Hepatocyte (in vitro differentiated cells): ENCODE results near the gene DHRS12. TPM values are rescaled to one million over a fixed set of nuclear protein-coding genes. Genes with fewer than 3 reads are reported as not detected.

Experiments
- DNase-seq: peaks from one replicate; pipeline ENCODE4 v3.0.0-alpha.2; 2016; ENCODE audit warnings: low spot score
- H2AFZ ChIP-seq: fragments of 200-600 bp; sonication (generic); 2 replicates; pipeline ENCODE4 v1.6.0; 2016; ENCODE audit warnings: antibody characterized with exemption, mild to moderate bottlenecking
- H3K27ac ChIP-seq: fragments of 200-600 bp; sonication (generic); 2 replicates; pipeline ENCODE4 v1.5.1; 2016; ENCODE audit warnings: mild to moderate bottlenecking
- H3K27me3 ChIP-seq: fragments of 200-600 bp; sonication (generic); 2 replicates; pipeline ENCODE4 v1.6.1; 2016
- H3K36me3 ChIP-seq: fragments of 200-600 bp; sonication (generic); replicated peaks from 2 replicates; pipeline ENCODE4 v1.5.1; 2016; ENCODE audit warnings: low read depth; ENCODE audit not compliant: insufficient read depth
- H3K4me1 ChIP-seq: fragments of 200-600 bp; sonication (generic); 2 replicates; pipeline ENCODE4 v1.5.1; 2016; ENCODE audit warnings: mild to moderate bottlenecking, moderate library complexity; ENCODE audit not compliant: insufficient read depth
- H3K4me2 ChIP-seq: fragments of 200-600 bp; sonication (generic); 2 replicates; pipeline ENCODE4 v1.6.0; 2016
- H3K4me3 ChIP-seq: fragments of 200-600 bp; sonication (generic); 2 replicates; pipeline ENCODE4 v1.5.1; 2016; ENCODE audit warnings: mild to moderate bottlenecking
- H3K79me2 ChIP-seq: fragments of 200-600 bp; sonication (generic); 2 replicates; pipeline ENCODE4 v1.6.0; 2017; ENCODE audit warnings: mild to moderate bottlenecking
- H3K9me2 ChIP-seq: fragments of 200-600 bp; sonication (generic); replicated peaks from 2 replicates; pipeline ENCODE4 v1.6.0; 2017; ENCODE audit warnings: mild to moderate bottlenecking; ENCODE audit not compliant: insufficient read depth
- H3K9me3 ChIP-seq: fragments of 200-600 bp; sonication (generic); 2 replicates; pipeline ENCODE4 v1.5.1; 2016; ENCODE audit warnings: low read depth, mild to moderate bottlenecking
- H4K20me1 ChIP-seq: fragments of 200-600 bp; sonication (generic); 2 replicates; pipeline ENCODE4 v1.6.0; 2016; ENCODE audit warnings: mild to moderate bottlenecking; ENCODE audit not compliant: insufficient read depth, poor library complexity, severe bottlenecking
- EZH2 ChIP-seq: fragments of 200-600 bp; sonication (generic); IDR thresholded peaks from 2 replicates; pipeline ENCODE4 v1.6.1; 2016; ENCODE audit warnings: antibody characterized with exemption, mild to moderate bottlenecking, borderline replicate concordance
- EZH2phosphoT487 ChIP-seq: fragments of 200-600 bp; sonication (generic); IDR thresholded peaks from one replicate; pipeline ENCODE4 v1.6.1; 2018; ENCODE audit warnings: antibody characterized with exemption, mild to moderate bottlenecking, low read depth, moderate library complexity; ENCODE audit not compliant: unreplicated experiment, severe bottlenecking
- WGBS: methylation state at CpG from one replicate; pipeline ENCODE4 v1.1.6; 2016; ENCODE audit warnings: low lambda C conversion rate; ENCODE audit errors: missing lambda C conversion rate; 5-methylcytosine and 5-hydroxymethylcytosine counted together
- polyA plus RNA-seq: library from polyadenylated mRNA; unstranded; fragments of >200 nt; fragmentation: Nextera tagmentation; extraction: Ambion mirVana; gene quantifications from 2 replicates; pipeline ENCODE4 v1.2.1, GENCODE V29; 2016
- total RNA-seq: library from RNA; depleted of rRNA; stranded (reverse); fragments of >200 nt; gene quantifications from 2 replicates; pipeline ENCODE4 v1.2.3, GENCODE V29; 2014
- TF ChIP-seq, protein P1 (sequence below): fragments of 200-600 bp; sonication (generic); IDR thresholded peaks from 2 replicates; pipeline ENCODE4 v1.5.1; 2016; ENCODE audit warnings: antibody characterized with exemption, mild to moderate bottlenecking; ENCODE audit not compliant: poor library complexity

DHRS12 gene
- total and polyA plus RNA-seq, 2 experiments from 2014 or later = 4.6 to 13.5 TPM

DNA sequence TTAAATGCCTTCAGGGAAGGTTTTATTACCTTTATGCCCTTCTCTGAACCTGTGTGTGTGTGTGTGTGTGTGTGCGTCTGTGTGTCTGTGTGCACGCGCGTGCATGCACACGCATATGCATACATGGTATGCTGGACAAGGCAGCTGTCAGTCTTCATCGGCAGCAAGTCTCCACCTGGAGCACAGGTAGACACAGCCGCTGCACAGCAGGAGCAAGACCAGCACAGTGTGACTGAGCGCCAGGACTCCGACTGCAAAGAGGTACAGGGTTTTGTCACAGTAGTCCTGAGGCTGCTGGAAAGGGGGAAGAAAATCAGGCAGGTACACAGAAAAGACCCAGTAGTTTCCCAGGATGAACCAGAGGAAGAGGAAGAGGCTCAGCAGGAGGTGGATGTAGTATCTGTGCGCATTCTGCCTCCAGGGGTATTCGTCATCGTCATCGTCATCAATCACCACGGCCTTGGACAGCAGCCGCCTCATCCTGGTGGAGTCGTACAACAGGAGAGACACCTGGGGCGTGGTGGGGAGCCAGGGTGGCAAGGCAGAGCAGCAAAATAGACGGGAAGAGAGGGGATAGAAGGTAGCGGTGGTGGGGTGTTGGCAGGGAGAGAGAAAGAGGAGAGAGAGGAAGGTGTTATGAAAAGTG lies 12.8 kb upstream of the DHRS12 start:
- Histone ChIP-seq H3K79me2 (no peaks in the 10 kb centered on the region), H3K36me3 (no peaks in the 10 kb centered on the region)
- 79% methylated on average over 19 of the region's 19 CpGs for WGBS

DNA sequence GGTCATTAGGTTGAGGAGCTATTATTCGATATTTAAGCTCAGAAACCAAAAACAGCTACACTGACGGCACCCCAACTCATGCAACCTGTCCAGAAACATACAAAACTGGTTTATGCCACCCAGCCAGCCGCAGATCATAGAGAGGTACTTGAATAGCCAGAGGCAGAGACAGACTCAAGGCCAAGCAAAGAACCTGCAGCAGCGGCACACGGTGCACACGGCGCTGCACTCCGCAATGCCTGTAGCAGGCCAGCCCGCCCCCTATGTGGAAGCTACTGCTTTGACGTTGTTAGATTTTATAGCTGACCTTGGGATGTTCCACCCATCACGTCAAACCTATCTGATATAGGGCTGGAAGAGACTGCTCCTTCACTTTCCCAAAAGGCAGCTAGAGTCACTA lies 11.9 kb upstream of the DHRS12 start:
- H3K27ac ChIP-seq = no peak overlapping the region
- 61% methylated on average over 11 of the region's 11 CpGs for WGBS
- no peaks in the 10 kb centered on the region for H3K27me3 ChIP-seq
- DNase-seq = no peak
- H4K20me1 ChIP-seq = no peaks in the 10 kb centered on the region
- no peaks in the 10 kb centered on the region for H3K79me2 ChIP-seq
- H2AFZ ChIP-seq = no peak overlapping the region
- H3K4me3 ChIP-seq = no peak overlapping the region
- H3K9me2 ChIP-seq = no peaks in the 10 kb centered on the region
- TF ChIP-seq, protein P1, sequence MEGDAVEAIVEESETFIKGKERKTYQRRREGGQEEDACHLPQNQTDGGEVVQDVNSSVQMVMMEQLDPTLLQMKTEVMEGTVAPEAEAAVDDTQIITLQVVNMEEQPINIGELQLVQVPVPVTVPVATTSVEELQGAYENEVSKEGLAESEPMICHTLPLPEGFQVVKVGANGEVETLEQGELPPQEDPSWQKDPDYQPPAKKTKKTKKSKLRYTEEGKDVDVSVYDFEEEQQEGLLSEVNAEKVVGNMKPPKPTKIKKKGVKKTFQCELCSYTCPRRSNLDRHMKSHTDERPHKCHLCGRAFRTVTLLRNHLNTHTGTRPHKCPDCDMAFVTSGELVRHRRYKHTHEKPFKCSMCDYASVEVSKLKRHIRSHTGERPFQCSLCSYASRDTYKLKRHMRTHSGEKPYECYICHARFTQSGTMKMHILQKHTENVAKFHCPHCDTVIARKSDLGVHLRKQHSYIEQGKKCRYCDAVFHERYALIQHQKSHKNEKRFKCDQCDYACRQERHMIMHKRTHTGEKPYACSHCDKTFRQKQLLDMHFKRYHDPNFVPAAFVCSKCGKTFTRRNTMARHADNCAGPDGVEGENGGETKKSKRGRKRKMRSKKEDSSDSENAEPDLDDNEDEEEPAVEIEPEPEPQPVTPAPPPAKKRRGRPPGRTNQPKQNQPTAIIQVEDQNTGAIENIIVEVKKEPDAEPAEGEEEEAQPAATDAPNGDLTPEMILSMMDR = no peak
- TF ChIP-seq EZH2phosphoT487 (no peak), EZH2 (no peak)
- H3K4me1 ChIP-seq = no peaks in the 10 kb centered on the region
- no peaks in the 10 kb centered on the region for H3K36me3 ChIP-seq
- peak overlapping the region; percentile 67 for H3K4me2 ChIP-seq
- H3K9me3 ChIP-seq = no peaks in the 10 kb centered on the region

More for the DNA sequence above, 12.8 kb upstream of the DHRS12 start:
- TF ChIP-seq, protein P1 = no peak
- TF ChIP-seq EZH2 (no peak), EZH2phosphoT487 (no peak)
- Histone ChIP-seq H3K4me1 (no peaks in the 10 kb centered on the region), H3K27ac (no peak overlapping the region), H3K4me3 (no peak overlapping the region), H3K4me2 (no peak overlapping the region), H3K9me3 (no peaks in the 10 kb centered on the region), H3K27me3 (no peaks in the 10 kb centered on the region), H3K9me2 (no peaks in the 10 kb centered on the region), H2AFZ (no peak overlapping the region), H4K20me1 (no peaks in the 10 kb centered on the region)
- no peak for DNase-seq

DNA sequence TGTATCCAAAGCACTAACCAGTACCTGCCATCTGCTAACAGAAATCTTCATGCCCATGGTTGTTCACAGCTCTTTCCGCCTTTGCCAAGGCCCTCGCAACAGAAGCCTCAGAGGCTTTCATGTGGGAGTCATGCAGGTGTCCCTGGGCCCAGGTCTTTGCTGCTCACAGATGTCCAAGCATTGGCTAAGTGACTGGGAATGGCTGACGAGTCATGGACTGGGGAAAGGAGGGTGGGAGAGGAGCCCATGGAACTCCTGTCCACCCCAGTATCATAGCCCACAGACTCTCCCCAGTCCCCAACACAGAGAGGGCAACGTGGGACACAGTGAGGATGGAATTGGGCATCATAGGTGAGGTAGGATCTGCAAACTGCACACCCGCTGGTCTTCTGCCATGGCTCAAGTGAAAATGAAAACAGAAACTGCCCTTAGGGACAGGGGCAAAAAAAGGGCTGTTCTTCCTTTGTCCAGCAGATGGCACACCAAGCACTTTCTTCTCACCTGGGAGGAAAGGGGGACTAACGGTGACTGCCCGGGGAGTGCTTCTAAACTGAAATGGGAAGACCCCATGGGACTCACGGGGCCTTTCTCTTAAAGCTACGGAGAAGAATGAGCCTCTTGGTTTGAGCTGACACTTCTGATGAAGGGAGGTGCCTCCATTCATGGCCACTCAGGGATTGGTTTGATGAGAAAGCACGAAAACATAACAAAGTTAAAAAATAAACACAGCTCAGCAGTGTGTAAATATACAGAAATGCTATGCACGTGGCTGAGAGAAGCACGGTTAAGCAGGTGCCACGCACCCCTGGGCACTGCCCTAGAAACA lies 11.1 kb upstream of the DHRS12 start:
- DNase-seq = peak; percentile 75
- Histone ChIP-seq H3K9me3 (no peaks in the 10 kb centered on the region), H3K27ac (no peak overlapping the region), H2AFZ (peak overlapping the region; percentile 18), H3K27me3 (no peaks in the 10 kb centered on the region), H3K79me2 (no peaks in the 10 kb centered on the region), H3K9me2 (no peaks in the 10 kb centered on the region), H3K4me3 (no peak overlapping the region), H3K4me1 (no peaks in the 10 kb centered on the region), H3K36me3 (no peaks in the 10 kb centered on the region), H4K20me1 (no peaks in the 10 kb centered on the region), H3K4me2 (peak overlapping the region; percentile 67)
- TF ChIP-seq, protein P1 = peak; percentile 79
- no peak for TF ChIP-seq EZH2phosphoT487
- WGBS = 21% methylated on average over 13 of the region's 13 CpGs
